GM12801 (cell line): ENCODE results near the gene ACADL.

Experiments used
- TF ChIP-seq, protein P1 (sequence below): IDR thresholded peaks from one replicate; pipeline ENCODE4 v1.5.1; 2011; ENCODE audit warnings: control low read depth; ENCODE audit not compliant: insufficient read length; ENCODE audit errors: extremely low read depth

ACADL gene

DNA sequence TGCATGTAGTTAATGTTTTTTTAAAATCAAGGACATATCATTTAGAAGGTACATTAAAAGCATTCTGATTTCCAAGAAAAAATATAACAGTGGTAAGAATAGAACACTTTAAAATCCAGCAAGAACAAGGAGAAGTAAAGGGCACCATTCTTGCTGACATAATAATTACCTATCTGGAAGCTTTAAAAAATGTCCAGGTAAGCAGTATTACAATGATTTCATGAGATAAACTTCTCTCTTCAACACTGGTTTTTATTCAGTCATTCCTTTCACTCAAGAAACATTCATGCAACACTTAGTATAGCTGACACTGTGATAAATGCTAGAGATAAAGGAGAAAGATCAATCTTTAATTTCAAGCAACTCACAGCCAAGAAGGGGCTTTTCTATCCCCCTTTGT is 51.2 kb downstream of the ACADL start:
- TF ChIP-seq, protein P1, sequence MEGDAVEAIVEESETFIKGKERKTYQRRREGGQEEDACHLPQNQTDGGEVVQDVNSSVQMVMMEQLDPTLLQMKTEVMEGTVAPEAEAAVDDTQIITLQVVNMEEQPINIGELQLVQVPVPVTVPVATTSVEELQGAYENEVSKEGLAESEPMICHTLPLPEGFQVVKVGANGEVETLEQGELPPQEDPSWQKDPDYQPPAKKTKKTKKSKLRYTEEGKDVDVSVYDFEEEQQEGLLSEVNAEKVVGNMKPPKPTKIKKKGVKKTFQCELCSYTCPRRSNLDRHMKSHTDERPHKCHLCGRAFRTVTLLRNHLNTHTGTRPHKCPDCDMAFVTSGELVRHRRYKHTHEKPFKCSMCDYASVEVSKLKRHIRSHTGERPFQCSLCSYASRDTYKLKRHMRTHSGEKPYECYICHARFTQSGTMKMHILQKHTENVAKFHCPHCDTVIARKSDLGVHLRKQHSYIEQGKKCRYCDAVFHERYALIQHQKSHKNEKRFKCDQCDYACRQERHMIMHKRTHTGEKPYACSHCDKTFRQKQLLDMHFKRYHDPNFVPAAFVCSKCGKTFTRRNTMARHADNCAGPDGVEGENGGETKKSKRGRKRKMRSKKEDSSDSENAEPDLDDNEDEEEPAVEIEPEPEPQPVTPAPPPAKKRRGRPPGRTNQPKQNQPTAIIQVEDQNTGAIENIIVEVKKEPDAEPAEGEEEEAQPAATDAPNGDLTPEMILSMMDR: no peak

DNA sequence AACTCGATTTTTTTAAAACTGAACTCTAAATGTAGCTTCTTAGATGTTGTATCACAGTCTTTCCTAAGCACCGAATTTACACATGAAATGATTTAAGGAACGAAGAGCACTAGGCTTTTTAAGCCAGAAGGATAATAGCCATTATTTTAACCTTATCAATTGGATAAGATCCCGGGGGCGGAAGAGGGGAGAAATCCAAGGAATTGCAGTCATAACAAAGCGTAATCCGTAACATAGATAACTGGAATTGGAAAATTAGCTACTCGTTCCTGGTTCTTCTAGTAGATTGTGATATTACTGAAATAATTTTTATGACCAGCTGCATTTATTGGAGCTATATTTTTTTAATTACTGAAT is 53.0 kb downstream of the ACADL start:
- TF ChIP-seq, protein P1: no peak

DNA sequence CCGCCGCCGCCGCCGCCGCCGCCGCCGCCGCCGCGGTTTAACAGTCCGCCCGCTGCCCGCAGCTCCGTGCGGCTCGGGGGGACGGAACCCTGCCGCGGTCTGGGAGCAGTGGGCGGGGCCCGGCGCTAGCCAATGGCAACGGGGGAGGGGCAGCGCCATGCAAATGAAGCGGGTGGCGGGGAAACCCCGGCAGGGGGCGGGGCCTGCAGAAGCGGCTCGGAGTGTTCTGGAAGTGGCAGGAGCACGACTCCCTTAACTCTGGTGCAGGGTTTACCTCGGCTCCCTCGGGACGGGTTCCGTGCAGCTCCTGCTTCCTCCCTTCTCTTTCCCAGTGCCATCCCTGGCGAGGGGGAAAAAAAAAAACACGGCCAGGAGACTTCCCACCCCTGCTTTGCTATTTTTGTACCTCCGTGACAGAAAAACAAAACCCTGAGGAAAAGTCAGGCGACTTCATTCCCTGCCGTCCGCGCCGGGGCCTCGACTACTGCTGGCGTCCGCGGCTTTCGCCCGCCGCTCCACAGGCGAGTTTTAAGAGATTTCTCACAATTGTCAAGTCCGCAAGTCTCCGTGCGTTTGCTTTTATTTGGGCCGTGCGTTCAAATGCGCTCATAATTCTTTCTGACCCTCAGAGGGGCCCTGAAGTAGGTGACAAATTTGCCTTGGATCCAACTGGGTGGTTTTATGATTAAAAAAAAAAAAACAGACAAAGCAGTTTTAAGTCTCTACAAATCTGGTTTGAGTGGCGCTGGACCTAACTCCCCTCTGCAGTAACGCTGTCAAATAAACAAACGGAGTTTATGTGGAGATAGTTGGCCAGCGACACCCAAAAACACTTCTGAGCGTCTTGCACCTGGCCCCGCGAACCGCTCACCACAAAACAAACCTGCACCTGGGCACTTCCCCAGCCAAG is 53.7 kb downstream of the ACADL start, which contains the start of gene KANSL1L:
Gene KANSL1L (minus strand): TSS at position 101 of the 910 bp plus-strand sequence. CDS start 16,827 bp downstream, outside the sequence.
- TF ChIP-seq, protein P1: no peak

DNA sequence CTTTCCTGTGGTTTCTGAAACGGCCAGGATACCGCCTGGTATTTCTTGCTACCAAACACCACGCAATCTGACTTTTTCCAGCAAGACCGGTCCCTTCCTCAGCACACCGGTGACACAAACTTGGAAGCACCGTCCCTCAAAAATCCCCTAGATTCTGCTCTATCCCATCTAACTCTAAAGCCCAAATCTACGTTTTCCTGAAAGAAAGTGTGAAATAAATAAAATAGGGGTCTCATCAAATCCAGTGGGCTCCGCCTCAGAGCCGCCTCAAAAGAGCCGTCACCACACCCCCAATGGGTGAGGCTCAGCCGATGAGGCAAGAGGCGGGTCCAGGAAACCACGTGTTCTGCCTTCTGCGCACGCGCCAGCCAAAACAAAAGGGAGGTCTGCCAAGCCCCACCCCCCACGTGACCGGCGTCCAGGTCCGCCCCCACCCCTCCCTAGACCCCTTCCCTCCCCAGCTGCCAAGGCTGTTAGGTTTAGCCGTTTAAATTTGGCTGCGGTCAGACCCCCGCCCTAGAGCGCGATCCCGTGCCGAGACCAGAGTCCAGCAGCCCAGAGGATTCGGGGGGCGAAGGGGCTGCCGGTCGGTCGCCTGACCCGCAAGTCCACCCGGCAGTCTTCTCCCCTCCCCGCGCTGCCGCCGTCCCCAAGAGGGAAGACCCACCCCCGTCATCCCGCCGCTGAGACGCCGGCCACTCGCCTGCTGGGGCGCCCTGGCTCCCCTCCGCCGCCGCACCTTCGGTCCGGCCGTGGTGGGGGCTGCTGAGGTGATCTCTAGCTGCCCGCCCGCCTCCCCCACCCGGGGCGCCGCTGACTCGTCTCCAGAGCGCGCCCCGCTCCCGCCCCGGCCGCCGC is 54.6 kb downstream of the ACADL start:
- TF ChIP-seq, protein P1: no peak

DNA sequence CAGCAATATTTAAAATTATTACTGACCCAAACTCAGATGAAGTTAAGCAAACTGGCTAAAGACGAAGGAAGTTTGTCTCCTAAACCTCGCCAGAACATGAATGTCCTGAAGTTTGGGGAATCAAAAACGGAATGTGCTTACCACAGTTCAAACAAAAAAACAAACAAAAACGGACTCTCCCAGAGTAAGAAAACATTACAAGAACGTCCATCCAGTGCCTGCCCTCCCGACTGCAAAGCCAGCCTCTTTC is 55.1 kb downstream of the ACADL start:
- TF ChIP-seq, protein P1: no peak

DNA sequence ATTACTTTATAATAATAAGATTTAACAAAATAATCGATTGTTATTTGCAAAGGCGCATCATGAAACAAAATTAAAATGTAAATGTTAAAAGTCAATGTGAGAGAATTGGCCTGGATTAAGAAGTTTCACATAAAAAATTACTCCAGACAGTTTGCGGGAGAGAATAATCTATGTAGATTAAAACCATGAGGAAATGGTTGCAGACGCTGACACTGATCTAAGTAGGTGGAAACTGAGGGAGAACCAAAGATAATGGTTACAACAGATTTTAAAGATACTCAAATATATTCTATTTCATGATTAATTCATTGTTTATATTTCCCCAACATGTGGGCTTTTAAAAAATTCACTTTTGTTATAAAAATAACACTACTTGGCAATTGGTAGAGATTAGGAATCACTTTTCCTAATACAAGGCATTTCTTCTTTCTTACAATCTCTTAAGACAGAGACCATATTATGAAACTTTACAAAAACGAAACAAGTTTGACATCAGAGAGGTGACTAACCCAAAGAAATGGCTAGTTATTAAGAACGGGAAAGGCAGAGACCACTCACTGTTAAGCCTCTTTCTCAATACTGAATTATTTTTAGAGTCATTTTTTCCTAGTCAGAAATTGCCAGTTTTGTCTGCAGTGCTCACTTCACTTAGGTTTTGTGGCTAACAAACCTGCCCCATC is 55.6 kb downstream of the ACADL start:
- TF ChIP-seq, protein P1: no peak

DNA sequence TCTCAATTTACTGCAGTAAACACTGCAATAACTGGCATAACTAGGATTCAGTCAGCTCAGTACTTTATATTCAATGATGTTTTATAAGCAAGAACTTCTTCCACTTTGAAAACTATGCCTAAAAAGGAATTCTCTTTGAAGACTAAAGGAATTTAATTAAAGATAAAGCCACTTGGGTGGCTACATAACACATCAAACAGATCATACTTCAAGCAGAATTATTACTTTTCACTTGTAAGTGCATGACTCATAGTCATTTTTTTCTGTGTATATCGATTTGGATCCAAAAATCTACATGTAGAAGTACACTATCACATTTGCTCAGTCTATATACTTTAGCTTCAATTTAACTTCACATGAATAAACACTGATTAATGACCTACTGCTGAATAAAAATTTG is 58.0 kb downstream of the ACADL start:
- TF ChIP-seq, protein P1: no peak
